Osteoblast (primary cell): ENCODE data around the gene PSD4. TPM values are rescaled to one million over a fixed set of nuclear protein-coding genes. Genes with fewer than 3 reads are reported as not detected.

Experiments
- DNase-seq: peaks from one replicate; pipeline ENCODE4 v3.0.0; 2011; ENCODE audit warnings: low spot score, mixed read lengths; ENCODE audit not compliant: insufficient read length; ENCODE audit errors: missing footprints
- H2AFZ ChIP-seq: 2 replicates; pipeline ENCODE4 v1.6.0; 2011; ENCODE audit warnings: mild to moderate bottlenecking, low read length
- H3K27ac ChIP-seq: 2 replicates; pipeline ENCODE4 v1.5.1; 2011; ENCODE audit warnings: mild to moderate bottlenecking, low read depth, low read length, moderate library complexity
- H3K27me3 ChIP-seq: 2 replicates; pipeline ENCODE4 v1.6.0; 2012; ENCODE audit warnings: mild to moderate bottlenecking, control low read depth, inconsistent platforms, low read length, moderate library complexity; ENCODE audit not compliant: insufficient read depth
- H3K36me3 ChIP-seq: 2 replicates; pipeline ENCODE4 v1.5.1; 2011; ENCODE audit warnings: mild to moderate bottlenecking, low read length, control low read depth, moderate library complexity; ENCODE audit not compliant: insufficient read depth
- H3K4me1 ChIP-seq: 2 replicates; pipeline ENCODE4 v1.5.1; 2011; ENCODE audit warnings: mild to moderate bottlenecking, low read length, control low read depth, moderate library complexity; ENCODE audit not compliant: insufficient read depth
- H3K4me2 ChIP-seq: 2 replicates; pipeline ENCODE4 v1.6.0; 2011; ENCODE audit warnings: mild to moderate bottlenecking, low read length; ENCODE audit not compliant: insufficient read depth
- H3K4me3 ChIP-seq: fragments of 200-600 bp; sonication (generic); 3 replicates; pipeline ENCODE4 v1.5.1; 2012; ENCODE audit warnings: mild to moderate bottlenecking, low read length, inconsistent platforms; ENCODE audit not compliant: insufficient read depth
- H3K79me2 ChIP-seq: 2 replicates; pipeline ENCODE4 v1.6.0; 2012; ENCODE audit warnings: mild to moderate bottlenecking, low read length, control low read depth, inconsistent platforms; ENCODE audit not compliant: insufficient read depth
- H3K9me3 ChIP-seq: 2 replicates; pipeline ENCODE4 v1.5.1; 2011; ENCODE audit warnings: low read depth, low read length, control low read depth
- H4K20me1 ChIP-seq: 2 replicates; pipeline ENCODE4 v1.6.0; 2012; ENCODE audit warnings: mild to moderate bottlenecking, low read length, control low read depth; ENCODE audit not compliant: insufficient read depth
- CTCF ChIP-seq: IDR thresholded peaks from 2 replicates; pipeline ENCODE4 v1.5.1; 2011; ENCODE audit warnings: mild to moderate bottlenecking, low read depth, low read length, moderate library complexity; ENCODE audit errors: extremely low read depth
- total RNA-seq: library from RNA; depleted of rRNA; stranded (reverse); fragments of >200 nt; gene quantifications from 2 replicates; pipeline ENCODE4 v1.2.3, GENCODE V29; 2012

The PSD4 gene
- total RNA-seq, 1 donor = 1.8 TPM

- DNase-seq = no peak
- Histone ChIP-seq H3K4me3 (no peak overlapping the region), H3K27me3 (no peaks in the 10 kb centered on the region), H3K4me1 (peaks cover 13% of the 10 kb centered on the region), H2AFZ (no peak overlapping the region), H3K27ac (no peak overlapping the region), H3K79me2 (no peaks in the 10 kb centered on the region), H3K36me3 (no peaks in the 10 kb centered on the region), H3K9me3 (no peaks in the 10 kb centered on the region), H3K4me2 (no peak overlapping the region), H4K20me1 (no peaks in the 10 kb centered on the region)
- TF ChIP-seq CTCF = no peak
Measured at GRCh38 chr2:113202305-113203216, 28.8 kb downstream of the PSD4 start.

- Histone ChIP-seq H3K4me2 (no peak overlapping the region), H3K36me3 (no peaks in the 10 kb centered on the region), H4K20me1 (no peaks in the 10 kb centered on the region), H3K4me1 (peaks cover 13% of the 10 kb centered on the region), H3K27me3 (no peaks in the 10 kb centered on the region), H3K4me3 (no peak overlapping the region), H3K9me3 (no peaks in the 10 kb centered on the region), H3K27ac (no peak overlapping the region), H2AFZ (no peak overlapping the region), H3K79me2 (no peaks in the 10 kb centered on the region)
- no peak for DNase-seq
- TF ChIP-seq CTCF = no peak
Measured at GRCh38 chr2:113203217-113203530, 29.4 kb downstream of the PSD4 start.

- no peaks in the 10 kb centered on the region for H3K27me3 ChIP-seq
- DNase-seq = peak; percentile 96
Measured at GRCh38 chr2:113203901-113204519, 30.2 kb downstream of the PSD4 start.

More at GRCh38 chr2:113203901-113204519, 30.2 kb downstream of the PSD4 start:
- H3K4me1 ChIP-seq = peaks cover 10% of the 10 kb centered on the region
- no peak overlapping the region for H3K27ac ChIP-seq
- H3K79me2 ChIP-seq = no peaks in the 10 kb centered on the region
- H2AFZ ChIP-seq = no peak overlapping the region
- no peaks in the 10 kb centered on the region for H3K9me3 ChIP-seq
- no peaks in the 10 kb centered on the region for H3K36me3 ChIP-seq
- H3K4me3 ChIP-seq = no peak overlapping the region
- H3K4me2 ChIP-seq = no peak overlapping the region
- TF ChIP-seq CTCF = peak; percentile 92
- H4K20me1 ChIP-seq = no peaks in the 10 kb centered on the region
